NCI-H460 (cell line): ENCODE measurements around the gene SLC47A1. TPM values are rescaled to one million over a fixed set of nuclear protein-coding genes. Genes with fewer than 3 reads are reported as not detected.
"Not testable (repeated sequence)": the region's sequence is repeated elsewhere in the genome, so short reads cannot be mapped to it uniquely, and the experiment has no call there.

ENCODE experiments used
- DNase-seq: peaks from one replicate; pipeline ENCODE4 v3.0.0-alpha.2; 2016; ENCODE audit warnings: low read depth; ENCODE audit errors: extremely low read depth
- total RNA-seq: library from RNA; depleted of rRNA; stranded (reverse); fragments of >200 nt; shearing (Covaris generic); gene quantifications from 2 replicates; pipeline ENCODE4 v1.2.3, GENCODE V29; 2014

SLC47A1 gene
- total RNA-seq, 1 experiment from 2014 or later = 29.6 TPM

GRCh38 chr17:19519388-19520291 lies 14.0 kb upstream of the SLC47A1 start:
- not testable (repeated sequence) for DNase-seq

DNA sequence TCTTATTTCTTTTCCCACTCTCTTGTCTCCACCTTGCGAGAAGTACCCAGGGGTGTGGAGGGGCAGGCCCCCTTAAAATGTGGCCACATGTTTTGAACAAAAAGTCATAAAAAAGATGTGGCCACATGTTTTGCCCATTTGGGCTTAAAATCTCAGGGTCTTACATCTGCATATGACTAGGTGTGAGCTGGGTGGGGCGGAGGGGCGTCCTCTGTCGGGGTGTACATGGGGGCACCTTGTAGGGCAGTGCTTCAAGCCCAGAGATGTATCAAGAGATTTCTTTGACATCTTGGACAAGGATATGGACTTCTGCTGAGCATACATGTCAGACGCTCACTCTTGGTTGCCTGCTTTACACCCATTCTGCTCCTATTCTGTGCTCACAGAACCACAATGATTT lies 13.0 kb upstream of the SLC47A1 start:
- DNase-seq = no peak

DNA sequence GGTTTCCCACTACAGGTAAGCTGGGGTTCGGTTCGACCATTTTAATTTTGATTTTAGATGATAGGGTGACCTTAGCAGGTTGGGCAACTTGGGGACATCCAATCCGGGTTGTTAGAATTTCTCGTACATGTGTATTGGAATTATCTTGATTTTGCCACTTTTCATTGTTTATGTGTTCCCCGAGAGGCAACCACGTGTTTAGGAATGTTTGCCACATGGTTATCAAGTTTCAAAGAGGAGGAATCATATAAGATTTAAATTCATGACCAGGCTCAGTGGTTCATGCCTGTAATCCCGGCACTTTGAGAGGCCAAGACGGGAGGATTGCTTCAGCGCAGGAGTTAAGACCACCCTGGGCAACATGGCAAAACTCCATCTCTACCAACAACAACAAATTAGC lies 10.0 kb upstream of the SLC47A1 start:
- DNase-seq = no peak

DNA sequence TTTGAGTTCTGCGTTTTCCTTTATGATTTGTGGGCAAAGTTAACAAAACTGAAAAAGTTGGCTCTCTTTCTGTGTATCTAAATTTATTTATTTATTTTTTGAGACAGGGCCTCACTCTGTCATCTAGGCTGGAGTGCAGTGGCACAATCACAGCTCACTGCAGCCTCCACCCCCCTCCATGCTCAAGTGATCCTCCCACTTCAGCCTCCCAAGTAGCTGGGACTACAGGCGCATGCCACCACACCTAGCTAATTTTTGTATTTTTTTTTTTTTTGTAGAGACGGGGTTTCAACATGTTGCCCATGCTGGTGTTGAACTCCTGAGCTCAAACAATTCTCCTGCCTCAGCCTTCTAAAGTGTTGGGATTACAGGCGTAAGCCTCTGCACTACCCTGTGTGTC lies 6.7 kb upstream of the SLC47A1 start:
- DNase-seq = not testable (repeated sequence)

- DNase-seq = no peak
These were observed 1.7 kb upstream of the SLC47A1 start for GRCh38 chr17:19531780-19532501.

DNA sequence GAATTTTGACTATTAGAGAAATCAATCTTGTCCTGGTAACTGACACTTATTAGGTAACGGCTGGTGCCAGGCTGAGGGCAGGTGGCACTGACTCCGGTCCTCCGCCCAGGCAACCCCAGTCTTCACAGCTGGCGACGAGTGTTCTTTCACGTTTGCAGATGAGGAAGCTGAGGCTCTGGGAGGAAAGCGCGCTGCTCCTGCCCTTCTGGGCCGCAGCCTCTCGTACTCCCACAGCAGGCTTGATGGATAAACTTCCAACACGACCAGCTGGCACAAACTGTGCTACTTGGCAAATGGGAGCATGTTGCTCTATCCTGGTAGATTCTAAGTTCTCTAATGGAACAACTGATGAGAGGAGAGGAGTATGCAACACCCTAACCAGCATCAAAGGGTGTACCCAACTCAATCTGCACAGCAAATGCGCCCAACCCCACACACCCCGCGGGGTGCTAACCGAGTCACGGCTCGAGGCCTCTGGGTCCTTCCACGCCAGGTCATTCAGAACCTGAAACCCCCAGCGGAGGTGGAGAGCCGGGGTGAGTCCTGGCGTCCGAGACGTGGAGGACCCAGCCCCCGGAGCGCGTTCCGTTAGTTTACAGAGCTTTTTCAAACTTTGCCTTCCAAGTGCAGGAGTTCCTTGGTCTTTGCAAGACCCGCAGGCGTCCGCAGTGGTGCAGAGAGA lies 477 bp upstream of the SLC47A1 start:
- DNase-seq = no peak

GRCh38 chr17:19534562-19535149 lies 1.0 kb downstream of the SLC47A1 start:
- DNase-seq = no peak

DNA sequence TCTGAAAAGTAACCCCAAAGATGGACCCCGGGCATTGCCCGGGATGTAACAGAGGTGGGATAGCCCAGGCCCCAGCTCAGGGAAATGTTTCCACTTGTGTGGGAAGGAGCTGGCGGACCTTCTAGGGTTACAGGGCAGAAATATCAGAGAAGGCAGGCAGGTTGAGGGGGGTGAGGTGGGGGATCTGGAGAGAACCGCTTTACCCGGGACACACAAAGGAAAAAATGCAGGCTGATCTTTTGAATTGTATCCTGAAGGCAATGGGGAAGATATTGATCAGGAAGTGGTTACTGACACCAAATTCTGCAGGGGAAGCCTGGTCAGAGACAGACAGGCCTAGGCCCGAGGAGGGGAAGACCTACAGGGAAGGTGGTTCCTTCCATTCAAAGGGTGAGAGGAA lies 3.5 kb downstream of the SLC47A1 start:
- no peak for DNase-seq

DNA sequence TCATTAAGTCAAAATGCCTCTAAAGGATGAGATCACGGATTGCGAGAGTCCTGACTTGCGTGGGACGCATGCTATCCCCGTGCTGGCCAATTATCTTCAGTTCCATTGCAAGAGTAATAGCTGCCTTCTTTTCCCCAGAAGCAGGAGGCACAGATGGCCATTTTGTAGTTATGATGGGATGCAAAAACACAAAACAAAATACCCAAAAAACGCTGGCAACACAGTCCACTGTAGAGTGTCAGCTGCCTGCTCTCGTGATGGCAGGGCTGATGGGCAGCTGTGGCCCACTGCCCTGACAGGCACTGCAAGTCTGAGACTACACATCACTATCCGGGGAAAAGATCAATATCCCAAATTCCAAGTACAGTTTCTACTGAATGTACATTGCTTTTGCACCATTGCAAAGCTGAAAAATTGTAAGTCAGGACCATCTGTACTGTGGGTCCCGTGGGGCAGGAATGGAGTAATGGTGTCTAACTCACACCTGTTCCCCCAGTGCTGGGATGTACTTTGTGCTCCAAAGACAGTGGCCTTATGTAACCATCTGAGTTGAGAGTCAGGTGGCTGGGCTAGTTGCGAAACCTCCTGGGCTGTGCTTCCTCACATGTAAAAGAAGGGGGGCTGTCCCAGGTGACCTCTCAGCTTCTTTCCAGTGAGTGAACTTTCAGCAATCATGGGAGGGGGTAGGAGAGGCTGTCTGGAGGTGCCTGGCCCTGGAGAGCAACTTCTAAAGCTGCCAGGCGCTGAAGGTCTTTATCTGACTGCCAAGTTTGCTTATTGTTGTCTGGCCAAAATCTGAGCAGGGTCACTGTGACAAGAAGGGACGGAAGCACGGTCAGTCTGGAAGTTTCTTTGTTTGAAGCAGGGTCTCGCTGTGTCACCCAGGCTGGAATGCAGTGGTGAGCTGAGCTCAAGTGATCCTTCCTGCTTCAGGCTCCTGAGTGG lies 4.7 kb downstream of the SLC47A1 start:
- no peak for DNase-seq

GRCh38 chr17:19539040-19539399 lies 5.4 kb downstream of the SLC47A1 start:
- DNase-seq = no peak

GRCh38 chr17:19539841-19540311 lies 6.2 kb downstream of the SLC47A1 start:
- DNase-seq = no peak

- DNase-seq = no peak
These were observed 7.2 kb downstream of the SLC47A1 start for GRCh38 chr17:19540706-19541370.

- DNase-seq = no peak
These were observed 7.8 kb downstream of the SLC47A1 start for GRCh38 chr17:19541445-19541844.

- no peak for DNase-seq
These were observed 8.6 kb downstream of the SLC47A1 start for GRCh38 chr17:19542247-19542646.

DNA sequence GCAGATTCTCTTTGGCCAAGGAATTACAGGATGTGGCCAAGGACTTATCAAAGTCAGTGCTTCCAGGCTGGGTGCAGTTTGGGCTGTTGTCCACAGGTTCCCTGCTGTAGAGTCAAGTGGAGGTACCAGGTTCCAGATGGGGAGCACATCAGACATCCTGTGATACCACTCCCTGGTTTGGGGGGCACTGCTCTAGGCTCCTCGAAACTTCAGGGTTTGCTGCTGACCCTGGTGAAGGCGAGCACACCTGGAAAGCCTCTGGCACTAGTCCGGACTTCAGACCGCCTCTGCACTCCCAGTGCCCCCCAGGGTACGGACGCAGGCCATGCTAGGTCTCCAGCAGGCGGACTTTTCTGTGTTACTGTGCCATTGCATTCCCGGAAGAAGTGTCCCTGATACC lies 10.7 kb downstream of the SLC47A1 start:
- no peak for DNase-seq

DNA sequence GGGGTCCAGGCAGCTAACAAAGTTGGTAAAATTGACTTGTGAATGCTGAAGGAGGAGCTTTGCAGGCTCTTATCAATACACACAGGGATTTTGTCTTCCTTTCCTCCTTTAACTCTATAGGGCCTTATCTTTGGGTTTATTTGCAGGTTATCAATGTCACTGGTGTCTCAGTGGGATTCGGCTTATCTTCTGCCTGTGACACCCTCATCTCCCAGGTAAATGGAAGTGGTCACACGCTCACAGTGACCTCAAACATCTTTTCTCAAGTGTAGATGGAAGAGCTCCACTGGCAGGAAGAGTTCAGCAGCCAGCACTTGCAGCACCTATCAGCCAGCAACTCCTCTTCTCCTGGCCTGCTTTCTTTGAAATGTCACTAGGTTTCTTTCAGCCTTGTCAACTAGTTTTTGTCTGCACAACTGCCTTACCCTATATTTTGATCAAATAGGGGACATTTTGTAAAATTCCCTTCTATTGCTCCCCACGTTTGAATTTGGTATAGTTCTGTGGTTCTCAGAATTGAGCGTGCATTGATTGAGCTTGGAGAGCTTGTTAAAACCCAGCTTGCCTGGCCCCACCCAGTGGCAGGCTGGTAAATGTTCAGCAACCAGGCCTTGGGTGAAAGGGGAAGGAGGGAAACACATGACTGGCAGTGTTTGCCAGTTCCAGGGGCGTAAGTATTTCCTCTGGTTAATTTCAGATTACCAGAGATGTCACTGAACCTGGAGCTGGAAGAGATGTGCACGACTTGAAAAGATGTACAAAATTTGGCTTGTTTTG lies 12.8 kb downstream of the SLC47A1 start:
- no peak for DNase-seq

GRCh38 chr17:19549746-19550623 lies 16.3 kb downstream of the SLC47A1 start:
- DNase-seq = no peak
